ENCODE measurements around the gene PRR18. TPM values are rescaled to one million over a fixed set of nuclear protein-coding genes. Genes with fewer than 3 reads are reported as not detected.

PRR18 gene
- total and polyA plus RNA-seq, 2 donors from 2014 or later: 0.19 TPM; not detected in 1

- Histone ChIP-seq H3K9ac (ENCODE audit: low read length in 3 of 3) (no peak overlapping the region), H3K4me1 (ENCODE audit: control insufficient read depth in 2 of 3, insufficient read depth in 2 of 3, low read depth in 1 of 3, low read length in 3 of 3) (no peaks in the 10 kb centered on the region), H3K4me3 (ENCODE audit: low read length in 3 of 3) (no peak overlapping the region), H3K36me3 (ENCODE audit: control insufficient read depth in 2 of 3, insufficient read depth in 3 of 3, low read length in 3 of 3) (no peaks in the 10 kb centered on the region), H3K27me3 (ENCODE audit: control insufficient read depth, insufficient read depth, low read length) (peaks cover 2% of the 10 kb centered on the region), H3K9me3 (ENCODE audit: control insufficient read depth in 2 of 3, insufficient read depth in 1 of 3, low read length in 3 of 3) (no peaks in the 10 kb centered on the region), H3K27ac (ENCODE audit: low read depth in 2 of 2, low read length in 2 of 2) (no peak overlapping the region)
- intact Hi-C loops (cut with DNase I): loop anchor here (10.0 kb wide), 1 partner anchor 127 kb away; no protein-coding TSS in a partner anchor
- DNase-seq (no peak), FAIRE-seq (no peak)
- no peak for TF ChIP-seq CTCF (IDR thresholded peaks at IDR 0.05; ENCODE audit: borderline replicate concordance, extremely low read depth, insufficient read depth)
These were observed 30.2 kb downstream of the PRR18 start for GRCh38 chr6:166277892-166278578.

DNA sequence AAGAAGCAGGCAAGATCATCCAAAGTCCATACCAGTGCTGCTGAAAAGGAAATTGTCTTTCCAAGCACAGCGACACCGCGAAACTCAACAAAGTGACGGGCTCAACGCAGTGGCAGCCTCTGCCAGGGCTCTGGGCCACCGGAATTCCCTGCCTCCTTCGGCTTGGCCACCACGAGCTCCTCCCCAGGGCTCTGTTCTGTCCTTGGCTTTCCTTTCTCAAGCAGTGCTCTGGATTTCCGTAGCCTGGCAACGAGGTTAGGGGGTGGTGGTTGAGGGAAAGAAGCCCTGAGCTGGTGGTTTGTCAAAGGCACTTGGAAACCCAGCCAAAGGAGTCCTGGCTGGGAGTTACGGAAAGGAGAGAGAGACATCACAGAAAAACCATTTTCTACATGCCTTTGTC is 31.2 kb downstream of the PRR18 start:
- DNase-seq (no peak), FAIRE-seq (no peak)

DNA sequence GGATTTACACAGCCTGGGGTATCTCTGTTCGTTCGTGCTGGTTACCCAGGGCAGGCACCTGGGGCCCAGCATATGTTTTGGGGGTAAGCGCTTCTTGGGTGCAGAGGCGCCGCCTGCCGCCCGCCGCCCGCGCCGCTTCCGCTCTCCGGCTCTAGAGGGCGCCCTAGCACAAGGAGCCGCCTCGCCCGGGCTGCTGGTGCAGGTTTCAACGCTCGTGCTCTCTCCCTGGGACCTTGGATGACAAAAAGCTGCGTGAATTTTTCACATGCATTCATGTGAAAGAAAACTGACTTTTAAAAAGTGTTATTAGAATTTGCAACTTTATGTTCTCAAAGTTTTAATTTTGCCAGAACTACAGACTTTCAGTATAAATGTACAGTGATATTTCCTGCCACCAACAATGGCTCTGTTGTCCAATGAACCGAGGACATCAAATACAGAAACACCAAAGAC is 32.5 kb downstream of the PRR18 start:
- Histone ChIP-seq H3K36me3 (ENCODE audit: control insufficient read depth in 2 of 3, insufficient read depth in 3 of 3, low read length in 3 of 3) (no peaks in the 10 kb centered on the region), H3K4me1 (ENCODE audit: control insufficient read depth in 2 of 3, insufficient read depth in 2 of 3, low read depth in 1 of 3, low read length in 3 of 3) (no peaks in the 10 kb centered on the region), H3K9me3 (ENCODE audit: control insufficient read depth in 2 of 3, insufficient read depth in 1 of 3, low read length in 3 of 3) (no peaks in the 10 kb centered on the region), H3K4me3 (ENCODE audit: low read length in 3 of 3) (no peak overlapping the region), H3K27me3 (ENCODE audit: control insufficient read depth, insufficient read depth, low read length) (peaks cover 2% of the 10 kb centered on the region), H3K27ac (ENCODE audit: low read depth in 2 of 2, low read length in 2 of 2) (no peak overlapping the region), H3K9ac (ENCODE audit: low read length in 3 of 3) (no peak overlapping the region)
- FAIRE-seq: no peak
- TF ChIP-seq CTCF (IDR thresholded peaks at IDR 0.05; ENCODE audit: borderline replicate concordance, extremely low read depth, insufficient read depth): peak; percentile 96
- intact Hi-C loops (cut with DNase I): loop anchor here (10.0 kb wide), 1 partner anchor 129 kb away; no protein-coding TSS in a partner anchor
- peak; percentile 64 to 83 (median 77) for DNase-seq

More for the DNA sequence above, 31.2 kb downstream of the PRR18 start:
- H3K9me3 ChIP-seq (ENCODE audit: control insufficient read depth in 2 of 3, insufficient read depth in 1 of 3, low read length in 3 of 3): no peaks in the 10 kb centered on the region
- no peaks in the 10 kb centered on the region for H3K4me1 ChIP-seq (ENCODE audit: control insufficient read depth in 2 of 3, insufficient read depth in 2 of 3, low read depth in 1 of 3, low read length in 3 of 3)
- intact Hi-C loops (cut with DNase I): loop anchor here (10.0 kb wide), 1 partner anchor 128 kb away; no protein-coding TSS in a partner anchor
- no peak overlapping the region for H3K27ac ChIP-seq (ENCODE audit: low read depth in 2 of 2, low read length in 2 of 2)
- peaks cover 2% of the 10 kb centered on the region for H3K27me3 ChIP-seq (ENCODE audit: control insufficient read depth, insufficient read depth, low read length)
- H3K4me3 ChIP-seq (ENCODE audit: low read length in 3 of 3): no peak overlapping the region
- no peak for TF ChIP-seq CTCF (IDR thresholded peaks at IDR 0.05; ENCODE audit: borderline replicate concordance, extremely low read depth, insufficient read depth)
- H3K36me3 ChIP-seq (ENCODE audit: control insufficient read depth in 2 of 3, insufficient read depth in 3 of 3, low read length in 3 of 3): no peaks in the 10 kb centered on the region
- peak overlapping the region in 1 of 3 donors; percentile 16 for H3K9ac ChIP-seq (ENCODE audit: low read length in 3 of 3)

Measured in kidney (tissue), 14 donors.